Suprapubic skin (tissue), 3 donors: ENCODE results near the gene APOLD1.

Experiments used
- POLR2A ChIP-seq, 2 donors: fragments of 450-650 bp; IDR thresholded peaks; one replicate each; pipeline ENCODE4 v1.6.1; 2017; ENCODE audit warnings: antibody characterized with exemption in 2 of 2, mild to moderate bottlenecking in 2 of 2, moderate library complexity in 2 of 2
- TF ChIP-seq, protein P1 (sequence below), 2 donors: fragments of 200-600 bp in 1 of 2; fragments of 450-650 bp in 1 of 2; sonication (generic) in 1 of 2; IDR thresholded peaks; one replicate each; pipeline ENCODE4 v1.5.1; 2016 to 2019; ENCODE audit warnings: antibody characterized with exemption in 2 of 2, mild to moderate bottlenecking in 1 of 2, moderate library complexity in 1 of 2

DNA sequence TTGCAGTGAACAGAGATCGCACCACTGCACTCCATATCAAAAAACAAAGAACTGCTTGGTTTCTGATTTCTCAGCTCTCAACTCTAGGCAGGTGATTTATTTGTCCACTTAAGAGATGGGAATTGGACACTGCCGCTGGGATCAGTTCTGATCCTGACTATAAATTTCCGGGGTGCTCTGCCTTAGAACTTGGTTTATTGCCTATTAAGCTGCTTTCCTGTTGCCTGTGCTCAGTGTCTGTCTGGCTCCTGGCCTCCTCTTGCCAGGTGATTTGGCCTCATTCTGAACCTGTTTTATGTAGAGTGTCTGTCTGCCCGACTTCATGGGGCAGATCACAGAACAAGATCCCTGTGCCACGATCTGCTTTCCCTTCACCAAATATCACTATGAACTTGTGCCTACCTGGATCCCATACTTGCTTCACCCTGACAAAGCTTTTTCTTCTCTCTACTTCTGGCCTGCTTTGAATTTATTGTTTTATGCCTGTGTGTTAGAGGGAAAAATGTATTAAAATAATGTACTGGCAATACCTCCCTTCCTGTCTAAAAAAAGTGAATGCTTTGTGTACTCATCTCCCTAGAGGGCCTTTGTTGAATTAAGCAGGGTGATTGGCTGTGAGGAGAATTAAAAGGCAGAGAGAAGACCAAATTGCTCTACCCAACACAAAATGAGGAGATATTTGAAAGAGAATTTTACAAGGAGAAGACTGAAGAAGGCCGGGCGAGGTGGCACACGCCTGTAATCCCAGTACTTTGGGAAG is 40.7 kb upstream of the APOLD1 start:
- TF ChIP-seq POLR2A (IDR thresholded peaks at IDR 0.05): no peak
- TF ChIP-seq, protein P1, sequence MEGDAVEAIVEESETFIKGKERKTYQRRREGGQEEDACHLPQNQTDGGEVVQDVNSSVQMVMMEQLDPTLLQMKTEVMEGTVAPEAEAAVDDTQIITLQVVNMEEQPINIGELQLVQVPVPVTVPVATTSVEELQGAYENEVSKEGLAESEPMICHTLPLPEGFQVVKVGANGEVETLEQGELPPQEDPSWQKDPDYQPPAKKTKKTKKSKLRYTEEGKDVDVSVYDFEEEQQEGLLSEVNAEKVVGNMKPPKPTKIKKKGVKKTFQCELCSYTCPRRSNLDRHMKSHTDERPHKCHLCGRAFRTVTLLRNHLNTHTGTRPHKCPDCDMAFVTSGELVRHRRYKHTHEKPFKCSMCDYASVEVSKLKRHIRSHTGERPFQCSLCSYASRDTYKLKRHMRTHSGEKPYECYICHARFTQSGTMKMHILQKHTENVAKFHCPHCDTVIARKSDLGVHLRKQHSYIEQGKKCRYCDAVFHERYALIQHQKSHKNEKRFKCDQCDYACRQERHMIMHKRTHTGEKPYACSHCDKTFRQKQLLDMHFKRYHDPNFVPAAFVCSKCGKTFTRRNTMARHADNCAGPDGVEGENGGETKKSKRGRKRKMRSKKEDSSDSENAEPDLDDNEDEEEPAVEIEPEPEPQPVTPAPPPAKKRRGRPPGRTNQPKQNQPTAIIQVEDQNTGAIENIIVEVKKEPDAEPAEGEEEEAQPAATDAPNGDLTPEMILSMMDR (IDR thresholded peaks at IDR 0.05): no peak
